ENCODE results near the gene APBB2.

Gene APBB2

GRCh38 chr4:40837094-40837870, 377.1 kb downstream of the APBB2 start:
- H3K4me3 ChIP-seq (ENCODE audit: insufficient read length, low read depth) = no peak overlapping the region
- DNase-seq (ENCODE audit: low read depth, low spot score) = no peak
- no peaks in the 10 kb centered on the region for H3K4me1 ChIP-seq (ENCODE audit: insufficient read depth, insufficient read length)
- no peaks in the 10 kb centered on the region for H3K27me3 ChIP-seq (ENCODE audit: insufficient read depth, insufficient read length)
- no peak overlapping the region for H3K9ac ChIP-seq (ENCODE audit: insufficient read length, low read depth)
- TF ChIP-seq YY1 (IDR thresholded peaks at IDR 0.05; ENCODE audit: insufficient read depth, insufficient read length) = no peak
- peaks cover 3% of the 10 kb centered on the region for H3K36me3 ChIP-seq (ENCODE audit: insufficient read depth, insufficient read length, low read length)
- no peaks in the 10 kb centered on the region for H3K9me3 ChIP-seq (ENCODE audit: insufficient read depth, low read length)

GRCh38 chr4:40833212-40833611, 381.1 kb downstream of the APBB2 start:
- Histone ChIP-seq H3K4me1 (ENCODE audit: insufficient read depth, insufficient read length) (no peaks in the 10 kb centered on the region), H3K27me3 (ENCODE audit: insufficient read depth, insufficient read length) (no peaks in the 10 kb centered on the region), H3K9me3 (ENCODE audit: insufficient read depth, low read length) (no peaks in the 10 kb centered on the region), H3K4me3 (ENCODE audit: insufficient read length, low read depth) (no peak overlapping the region), H3K36me3 (ENCODE audit: insufficient read depth, insufficient read length, low read length) (peaks cover 4% of the 10 kb centered on the region), H3K9ac (ENCODE audit: insufficient read length, low read depth) (no peak overlapping the region)
- no peak for DNase-seq (ENCODE audit: low read depth, low spot score)
- TF ChIP-seq SUZ12 (IDR thresholded peaks at IDR 0.05; ENCODE audit: extremely low read depth, insufficient read depth, insufficient read length) (no peak), YY1 (IDR thresholded peaks at IDR 0.05; ENCODE audit: insufficient read depth, insufficient read length) (no peak)

GRCh38 chr4:40832175-40832574, 382.2 kb downstream of the APBB2 start:
- Histone ChIP-seq H3K4me3 (ENCODE audit: insufficient read length, low read depth) (no peak overlapping the region), H3K9me3 (ENCODE audit: insufficient read depth, low read length) (no peaks in the 10 kb centered on the region), H3K9ac (ENCODE audit: insufficient read length, low read depth) (no peak overlapping the region), H3K36me3 (ENCODE audit: insufficient read depth, insufficient read length, low read length) (peaks cover 7% of the 10 kb centered on the region), H3K27me3 (ENCODE audit: insufficient read depth, insufficient read length) (no peaks in the 10 kb centered on the region), H3K4me1 (ENCODE audit: insufficient read depth, insufficient read length) (no peaks in the 10 kb centered on the region)
- TF ChIP-seq YY1 (IDR thresholded peaks at IDR 0.05; ENCODE audit: insufficient read depth, insufficient read length) = no peak
- no peak for DNase-seq (ENCODE audit: low read depth, low spot score)

GRCh38 chr4:40831146-40831907, 383.0 kb downstream of the APBB2 start:
- Histone ChIP-seq H3K9ac (ENCODE audit: insufficient read length, low read depth) (no peak overlapping the region), H3K9me3 (ENCODE audit: insufficient read depth, low read length) (no peaks in the 10 kb centered on the region), H3K4me3 (ENCODE audit: insufficient read length, low read depth) (no peak overlapping the region), H3K27me3 (ENCODE audit: insufficient read depth, insufficient read length) (no peaks in the 10 kb centered on the region), H3K36me3 (ENCODE audit: insufficient read depth, insufficient read length, low read length) (peaks cover 13% of the 10 kb centered on the region), H3K4me1 (ENCODE audit: insufficient read depth, insufficient read length) (no peaks in the 10 kb centered on the region)
- DNase-seq (ENCODE audit: low read depth, low spot score) = no peak
- no peak for TF ChIP-seq SUZ12 (IDR thresholded peaks at IDR 0.05; ENCODE audit: extremely low read depth, insufficient read depth, insufficient read length)
- TF ChIP-seq ZNF274 (IDR thresholded peaks at IDR 0.05; ENCODE audit: low read depth, low read length) = no peak
- TF ChIP-seq YY1 (IDR thresholded peaks at IDR 0.05; ENCODE audit: insufficient read depth, insufficient read length) = no peak

- peaks cover 21% of the 10 kb centered on the region for H3K36me3 ChIP-seq (ENCODE audit: insufficient read depth, insufficient read length, low read length)
Measured at GRCh38 chr4:40829586-40829985, 384.8 kb downstream of the APBB2 start.

GRCh38 chr4:40828661-40829060, 385.7 kb downstream of the APBB2 start:
- no peak overlapping the region for H3K9ac ChIP-seq (ENCODE audit: insufficient read length, low read depth)
- TF ChIP-seq SUZ12 (IDR thresholded peaks at IDR 0.05; ENCODE audit: extremely low read depth, insufficient read depth, insufficient read length) (no peak), YY1 (IDR thresholded peaks at IDR 0.05; ENCODE audit: insufficient read depth, insufficient read length) (no peak), ZNF274 (IDR thresholded peaks at IDR 0.05; ENCODE audit: low read depth, low read length) (no peak)
- H3K4me1 ChIP-seq (ENCODE audit: insufficient read depth, insufficient read length) = no peaks in the 10 kb centered on the region
- H3K4me3 ChIP-seq (ENCODE audit: insufficient read length, low read depth) = no peak overlapping the region
- H3K27me3 ChIP-seq (ENCODE audit: insufficient read depth, insufficient read length) = no peaks in the 10 kb centered on the region
- DNase-seq (ENCODE audit: low read depth, low spot score) = no peak
- H3K9me3 ChIP-seq (ENCODE audit: insufficient read depth, low read length) = no peaks in the 10 kb centered on the region
- peaks cover 22% of the 10 kb centered on the region for H3K36me3 ChIP-seq (ENCODE audit: insufficient read depth, insufficient read length, low read length)

More at GRCh38 chr4:40829586-40829985, 384.8 kb downstream of the APBB2 start:
- no peaks in the 10 kb centered on the region for H3K9me3 ChIP-seq (ENCODE audit: insufficient read depth, low read length)
- no peak overlapping the region for H3K4me3 ChIP-seq (ENCODE audit: insufficient read length, low read depth)
- H3K9ac ChIP-seq (ENCODE audit: insufficient read length, low read depth) = no peak overlapping the region
- no peaks in the 10 kb centered on the region for H3K27me3 ChIP-seq (ENCODE audit: insufficient read depth, insufficient read length)
- TF ChIP-seq YY1 (IDR thresholded peaks at IDR 0.05; ENCODE audit: insufficient read depth, insufficient read length) (no peak), SUZ12 (IDR thresholded peaks at IDR 0.05; ENCODE audit: extremely low read depth, insufficient read depth, insufficient read length) (no peak), ZNF274 (IDR thresholded peaks at IDR 0.05; ENCODE audit: low read depth, low read length) (no peak)
- DNase-seq (ENCODE audit: low read depth, low spot score) = no peak
- H3K4me1 ChIP-seq (ENCODE audit: insufficient read depth, insufficient read length) = no peaks in the 10 kb centered on the region

- Histone ChIP-seq H3K9ac (ENCODE audit: insufficient read length, low read depth) (no peak overlapping the region), H3K27me3 (ENCODE audit: insufficient read depth, insufficient read length) (no peaks in the 10 kb centered on the region), H3K4me3 (ENCODE audit: insufficient read length, low read depth) (no peak overlapping the region), H3K9me3 (ENCODE audit: insufficient read depth, low read length) (no peaks in the 10 kb centered on the region), H3K4me1 (ENCODE audit: insufficient read depth, insufficient read length) (no peaks in the 10 kb centered on the region), H3K36me3 (ENCODE audit: insufficient read depth, insufficient read length, low read length) (peaks cover 28% of the 10 kb centered on the region)
- DNase-seq (ENCODE audit: low read depth, low spot score) = no peak
- no peak for TF ChIP-seq SUZ12 (IDR thresholded peaks at IDR 0.05; ENCODE audit: extremely low read depth, insufficient read depth, insufficient read length)
- no peak for TF ChIP-seq YY1 (IDR thresholded peaks at IDR 0.05; ENCODE audit: insufficient read depth, insufficient read length)
- TF ChIP-seq ZNF274 (IDR thresholded peaks at IDR 0.05; ENCODE audit: low read depth, low read length) = no peak
Measured at GRCh38 chr4:40827758-40828157, 386.6 kb downstream of the APBB2 start.
